MM.1S (cell line): ENCODE data around the gene ANKUB1.

Experiments used
- DNase-seq: peaks from one replicate; pipeline ENCODE4 v3.0.0-alpha.2; 2015
- H2AFZ ChIP-seq: fragments of 300-600 bp; sonication (generic); 2 replicates; pipeline ENCODE4 v1.6.0; 2016; ENCODE audit warnings: antibody characterized with exemption, low read length
- H3F3A ChIP-seq: fragments of 300-600 bp; sonication (generic); 2 replicates; pipeline ENCODE4 v1.6.1; 2016; ENCODE audit warnings: mild to moderate bottlenecking, antibody characterized with exemption, low read length, moderate library complexity, mixed read lengths; ENCODE audit not compliant: insufficient read depth
- H3K27ac ChIP-seq: fragments of 300-600 bp; sonication (generic); 2 replicates; pipeline ENCODE4 v1.5.1; 2016; ENCODE audit warnings: mild to moderate bottlenecking, low read length
- H3K27me3 ChIP-seq: fragments of 300-600 bp; sonication (generic); replicated peaks from 2 replicates; pipeline ENCODE4 v1.6.0; 2016; ENCODE audit warnings: low read length; ENCODE audit not compliant: insufficient read depth
- H3K36me3 ChIP-seq: fragments of 300-600 bp; sonication (generic); replicated peaks from 2 replicates; pipeline ENCODE4 v1.6.1; 2016; ENCODE audit warnings: mild to moderate bottlenecking, low read length, mixed read lengths; ENCODE audit not compliant: insufficient read depth
- H3K4me1 ChIP-seq: fragments of 300-600 bp; sonication (generic); 2 replicates; pipeline ENCODE4 v1.6.1; 2016; ENCODE audit warnings: low read length, mixed read lengths
- H3K4me2 ChIP-seq: fragments of 300-600 bp; sonication (generic); 2 replicates; pipeline ENCODE4 v1.6.0; 2016; ENCODE audit warnings: low read depth, low read length
- H3K4me3 ChIP-seq: fragments of 300-600 bp; sonication (generic); 2 replicates; pipeline ENCODE4 v1.5.1; 2016; ENCODE audit warnings: low read length, mixed read lengths
- H3K79me2 ChIP-seq: fragments of 300-600 bp; sonication (generic); 2 replicates; pipeline ENCODE4 v1.6.1; 2016; ENCODE audit warnings: mixed run types, low read length, mixed read lengths
- H3K9ac ChIP-seq: fragments of 300-600 bp; sonication (generic); 2 replicates; pipeline ENCODE4 v1.6.1; 2016; ENCODE audit warnings: low read length, mixed read lengths
- H3K9me2 ChIP-seq: fragments of 300-600 bp; sonication (generic); replicated peaks from 2 replicates; pipeline ENCODE4 v1.6.1; 2016; ENCODE audit warnings: mild to moderate bottlenecking, low read length, mixed read lengths; ENCODE audit not compliant: insufficient read depth
- H3K9me3 ChIP-seq: fragments of 300-600 bp; sonication (generic); replicated peaks from 2 replicates; pipeline ENCODE4 v1.6.1; 2016; ENCODE audit warnings: mild to moderate bottlenecking, low read length, mixed read lengths; ENCODE audit not compliant: insufficient read depth
- H4K20me1 ChIP-seq: fragments of 300-600 bp; sonication (generic); 2 replicates; pipeline ENCODE4 v1.6.1; 2016; ENCODE audit warnings: mild to moderate bottlenecking, low read length, moderate library complexity, mixed read lengths; ENCODE audit not compliant: insufficient read depth
- EZH2 ChIP-seq: fragments of 300-600 bp; sonication (generic); optimal IDR thresholded peaks from 2 replicates; pipeline ENCODE3; 2017; ENCODE audit warnings: low read depth, mild to moderate bottlenecking, antibody characterized with exemption, low read length, mixed read lengths
- EZH2phosphoT487 ChIP-seq: fragments of 300-600 bp; sonication (generic); IDR thresholded peaks from 2 replicates; pipeline ENCODE4 v1.6.1; 2018; ENCODE audit warnings: antibody characterized with exemption, low read length
- TF ChIP-seq, protein P1 (sequence below): fragments of 300-600 bp; sonication (generic); IDR thresholded peaks from 2 replicates; pipeline ENCODE4 v1.5.1; 2016; ENCODE audit warnings: antibody characterized with exemption, low read length, mixed read lengths

ANKUB1 gene

GRCh38 chr3:149812606-149813366, 20.4 kb upstream of the ANKUB1 start, which contains the start of gene RNF13:
RNF13 (plus strand) TSS chr3:149813215; CDS start chr3:149846027, 32,812 bp downstream.
- Histone ChIP-seq H3K4me1 (peaks cover 21% of the 10 kb centered on the region), H3K4me3 (peak within 1 kb of the TSS; percentile 89), H4K20me1 (no peaks in the 10 kb centered on the region), H3K4me2 (peak within 1 kb of the TSS; percentile 64), H3K9me2 (no peaks in the 10 kb centered on the region), H3F3A (peaks cover 2% of the 10 kb centered on the region; the same call in 1 of the 2 replicates), H3K79me2 (peaks cover 47% of the 10 kb centered on the region), H3K36me3 (no peaks in the 10 kb centered on the region), H2AFZ (peak within 1 kb of the TSS; percentile 80), H3K9ac (peak within 1 kb of the TSS; percentile 73), H3K27ac (peak within 1 kb of the TSS; percentile 69), H3K27me3 (no peaks in the 10 kb centered on the region; the same call in 1 of the 2 replicates), H3K9me3 (no peaks in the 10 kb centered on the region)
- TF ChIP-seq, protein P1, sequence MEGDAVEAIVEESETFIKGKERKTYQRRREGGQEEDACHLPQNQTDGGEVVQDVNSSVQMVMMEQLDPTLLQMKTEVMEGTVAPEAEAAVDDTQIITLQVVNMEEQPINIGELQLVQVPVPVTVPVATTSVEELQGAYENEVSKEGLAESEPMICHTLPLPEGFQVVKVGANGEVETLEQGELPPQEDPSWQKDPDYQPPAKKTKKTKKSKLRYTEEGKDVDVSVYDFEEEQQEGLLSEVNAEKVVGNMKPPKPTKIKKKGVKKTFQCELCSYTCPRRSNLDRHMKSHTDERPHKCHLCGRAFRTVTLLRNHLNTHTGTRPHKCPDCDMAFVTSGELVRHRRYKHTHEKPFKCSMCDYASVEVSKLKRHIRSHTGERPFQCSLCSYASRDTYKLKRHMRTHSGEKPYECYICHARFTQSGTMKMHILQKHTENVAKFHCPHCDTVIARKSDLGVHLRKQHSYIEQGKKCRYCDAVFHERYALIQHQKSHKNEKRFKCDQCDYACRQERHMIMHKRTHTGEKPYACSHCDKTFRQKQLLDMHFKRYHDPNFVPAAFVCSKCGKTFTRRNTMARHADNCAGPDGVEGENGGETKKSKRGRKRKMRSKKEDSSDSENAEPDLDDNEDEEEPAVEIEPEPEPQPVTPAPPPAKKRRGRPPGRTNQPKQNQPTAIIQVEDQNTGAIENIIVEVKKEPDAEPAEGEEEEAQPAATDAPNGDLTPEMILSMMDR = no peak
- no peak for TF ChIP-seq EZH2phosphoT487
- no peak for TF ChIP-seq EZH2
- peak; percentile 92 for DNase-seq

DNA sequence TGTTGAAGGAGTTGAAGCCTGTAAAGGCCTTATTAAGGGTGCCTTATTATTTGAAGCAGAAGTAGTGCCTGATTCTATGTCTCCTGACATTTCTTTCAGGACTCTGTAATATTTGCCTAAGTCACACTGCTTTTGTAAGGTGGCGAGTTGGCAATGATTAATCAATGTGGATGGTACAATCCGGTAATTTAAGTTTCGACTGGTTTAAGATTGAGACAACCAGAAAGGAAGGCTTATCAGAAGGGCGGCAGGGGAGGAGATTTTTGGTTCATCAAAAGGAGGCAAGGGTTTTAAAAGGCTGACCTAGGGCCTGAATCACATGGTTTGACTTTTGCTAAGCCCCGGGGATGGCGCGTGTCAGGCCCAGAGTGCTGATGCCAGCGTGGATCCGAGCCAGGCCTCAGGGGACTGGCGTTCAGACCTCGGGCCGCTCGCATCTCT, 19.8 kb upstream of the ANKUB1 start:
- Histone ChIP-seq H3K36me3 (no peaks in the 10 kb centered on the region), H4K20me1 (no peaks in the 10 kb centered on the region), H3K4me2 (peak overlapping the region; percentile 64), H3K79me2 (peaks cover 41% of the 10 kb centered on the region), H3K4me3 (peak overlapping the region; percentile 89), H2AFZ (peak overlapping the region; percentile 80), H3F3A (peaks cover 2% of the 10 kb centered on the region; the same call in 1 of the 2 replicates), H3K4me1 (peaks cover 21% of the 10 kb centered on the region), H3K27me3 (no peaks in the 10 kb centered on the region; the same call in 1 of the 2 replicates), H3K9me2 (no peaks in the 10 kb centered on the region), H3K27ac (peak overlapping the region; percentile 69; the same call in 1 of the 2 replicates), H3K9me3 (no peaks in the 10 kb centered on the region), H3K9ac (peak overlapping the region; percentile 73)
- no peak for DNase-seq
- TF ChIP-seq, protein P1 = no peak
- TF ChIP-seq EZH2phosphoT487 = no peak
- no peak for TF ChIP-seq EZH2

DNA sequence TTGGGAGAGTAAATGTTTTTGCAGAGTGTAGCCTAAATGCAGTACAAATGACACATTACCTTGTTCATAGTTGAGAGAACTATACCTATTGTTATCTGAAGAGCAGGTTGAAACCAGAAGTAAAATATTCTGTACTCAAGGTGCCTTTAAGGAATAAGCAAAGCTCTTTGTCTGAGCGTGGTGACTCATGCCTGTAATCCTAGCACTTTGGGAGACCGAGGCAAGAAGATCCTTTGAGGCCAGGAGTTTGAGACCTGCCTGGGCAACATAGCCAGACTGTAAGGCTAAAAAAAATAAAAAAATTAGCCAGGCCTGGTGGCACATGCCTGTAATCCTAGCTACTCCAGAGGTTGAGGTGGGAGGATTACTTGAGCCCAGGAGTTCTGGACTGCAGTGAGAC, 18.5 kb upstream of the ANKUB1 start:
- no peaks in the 10 kb centered on the region for H3K9me3 ChIP-seq
- no peak overlapping the region for H3K9ac ChIP-seq
- no peak overlapping the region for H3K4me2 ChIP-seq
- H4K20me1 ChIP-seq = no peaks in the 10 kb centered on the region
- H3K36me3 ChIP-seq = no peaks in the 10 kb centered on the region
- TF ChIP-seq, protein P1 = no peak
- TF ChIP-seq EZH2 = no peak
- no peak for TF ChIP-seq EZH2phosphoT487
- no peak overlapping the region for H3K4me3 ChIP-seq
- H3K27me3 ChIP-seq = no peaks in the 10 kb centered on the region; the same call in 1 of the 2 replicates
- H2AFZ ChIP-seq = no peak overlapping the region
- peaks cover 2% of the 10 kb centered on the region; the same call in 1 of the 2 replicates for H3F3A ChIP-seq
- H3K79me2 ChIP-seq = peaks cover 27% of the 10 kb centered on the region
- DNase-seq = no peak
- H3K9me2 ChIP-seq = no peaks in the 10 kb centered on the region
- peaks cover 31% of the 10 kb centered on the region for H3K4me1 ChIP-seq
- no peak overlapping the region for H3K27ac ChIP-seq
